Keratinocyte (primary cell): Measurements from ENCODE around the gene ARHGAP15.

Source experiments
- EZH2 ChIP-seq: IDR thresholded peaks from one replicate; pipeline ENCODE4 v1.6.1; 2012; ENCODE audit warnings: inconsistent platforms, mild to moderate bottlenecking, low read length, moderate library complexity
- TF ChIP-seq, protein P1 (sequence below), 3 experiments: IDR thresholded peaks in 1 of 3; conservative IDR thresholded peaks in 1 of 3; optimal IDR thresholded peaks in 1 of 3; 2 replicates in 2 of 3; 3 replicates in 1 of 3; pipeline versions ENCODE3 to v1.5.1; 2011; ENCODE audit warnings: low read length in 3 of 3, mild to moderate bottlenecking in 3 of 3, moderate library complexity in 2 of 3, control low read depth in 1 of 3, inconsistent platforms in 1 of 3; ENCODE audit not compliant: insufficient read depth in 2 of 3; ENCODE audit errors: extremely low read depth in 1 of 3

- TF ChIP-seq, protein P1, sequence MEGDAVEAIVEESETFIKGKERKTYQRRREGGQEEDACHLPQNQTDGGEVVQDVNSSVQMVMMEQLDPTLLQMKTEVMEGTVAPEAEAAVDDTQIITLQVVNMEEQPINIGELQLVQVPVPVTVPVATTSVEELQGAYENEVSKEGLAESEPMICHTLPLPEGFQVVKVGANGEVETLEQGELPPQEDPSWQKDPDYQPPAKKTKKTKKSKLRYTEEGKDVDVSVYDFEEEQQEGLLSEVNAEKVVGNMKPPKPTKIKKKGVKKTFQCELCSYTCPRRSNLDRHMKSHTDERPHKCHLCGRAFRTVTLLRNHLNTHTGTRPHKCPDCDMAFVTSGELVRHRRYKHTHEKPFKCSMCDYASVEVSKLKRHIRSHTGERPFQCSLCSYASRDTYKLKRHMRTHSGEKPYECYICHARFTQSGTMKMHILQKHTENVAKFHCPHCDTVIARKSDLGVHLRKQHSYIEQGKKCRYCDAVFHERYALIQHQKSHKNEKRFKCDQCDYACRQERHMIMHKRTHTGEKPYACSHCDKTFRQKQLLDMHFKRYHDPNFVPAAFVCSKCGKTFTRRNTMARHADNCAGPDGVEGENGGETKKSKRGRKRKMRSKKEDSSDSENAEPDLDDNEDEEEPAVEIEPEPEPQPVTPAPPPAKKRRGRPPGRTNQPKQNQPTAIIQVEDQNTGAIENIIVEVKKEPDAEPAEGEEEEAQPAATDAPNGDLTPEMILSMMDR (optimal IDR thresholded peaks at IDR 0.05 in 1 of 3, IDR thresholded peaks at IDR 0.05 in 1 of 3, conservative IDR thresholded peaks at IDR 0.05 in 1 of 3; ENCODE audit: extremely low read depth in 1 of 3, insufficient read depth in 2 of 3, low read length in 3 of 3), result no peak
- TF ChIP-seq EZH2, result no peak
These were observed 488.7 kb downstream of the ARHGAP15 start for GRCh38 chr2:143617803-143618415.
